ENCODE results near the gene USP28. TPM values are rescaled to one million over a fixed set of nuclear protein-coding genes. Genes with fewer than 3 reads are reported as not detected.

The USP28 gene
- total and polyA plus RNA-seq, 2 of the 8 experiments (the other 6 are each of a cell fraction or from before 2014, with no cell fraction given): 82.6 to 119 TPM

DNA sequence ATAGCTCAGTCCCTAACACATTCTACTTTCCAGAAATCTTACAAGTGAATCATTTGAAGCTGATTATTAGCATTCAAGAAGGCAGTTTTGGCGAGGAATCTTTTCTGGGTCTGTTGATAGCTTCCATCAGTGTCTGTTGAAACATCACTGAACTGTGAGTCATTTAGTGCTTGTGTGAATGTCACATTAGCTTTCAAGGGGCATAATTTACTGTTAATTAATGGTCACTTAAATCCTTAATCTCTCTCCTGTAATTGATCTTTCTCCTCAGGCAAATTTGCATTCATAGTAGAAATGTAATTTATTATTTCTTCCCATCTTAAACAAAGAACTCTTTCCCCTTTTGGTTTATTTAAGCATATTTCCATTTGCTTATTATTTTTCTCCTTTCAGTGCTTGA is 31.8 kb upstream of the USP28 start (continued):
- TF ChIP-seq, protein P1, sequence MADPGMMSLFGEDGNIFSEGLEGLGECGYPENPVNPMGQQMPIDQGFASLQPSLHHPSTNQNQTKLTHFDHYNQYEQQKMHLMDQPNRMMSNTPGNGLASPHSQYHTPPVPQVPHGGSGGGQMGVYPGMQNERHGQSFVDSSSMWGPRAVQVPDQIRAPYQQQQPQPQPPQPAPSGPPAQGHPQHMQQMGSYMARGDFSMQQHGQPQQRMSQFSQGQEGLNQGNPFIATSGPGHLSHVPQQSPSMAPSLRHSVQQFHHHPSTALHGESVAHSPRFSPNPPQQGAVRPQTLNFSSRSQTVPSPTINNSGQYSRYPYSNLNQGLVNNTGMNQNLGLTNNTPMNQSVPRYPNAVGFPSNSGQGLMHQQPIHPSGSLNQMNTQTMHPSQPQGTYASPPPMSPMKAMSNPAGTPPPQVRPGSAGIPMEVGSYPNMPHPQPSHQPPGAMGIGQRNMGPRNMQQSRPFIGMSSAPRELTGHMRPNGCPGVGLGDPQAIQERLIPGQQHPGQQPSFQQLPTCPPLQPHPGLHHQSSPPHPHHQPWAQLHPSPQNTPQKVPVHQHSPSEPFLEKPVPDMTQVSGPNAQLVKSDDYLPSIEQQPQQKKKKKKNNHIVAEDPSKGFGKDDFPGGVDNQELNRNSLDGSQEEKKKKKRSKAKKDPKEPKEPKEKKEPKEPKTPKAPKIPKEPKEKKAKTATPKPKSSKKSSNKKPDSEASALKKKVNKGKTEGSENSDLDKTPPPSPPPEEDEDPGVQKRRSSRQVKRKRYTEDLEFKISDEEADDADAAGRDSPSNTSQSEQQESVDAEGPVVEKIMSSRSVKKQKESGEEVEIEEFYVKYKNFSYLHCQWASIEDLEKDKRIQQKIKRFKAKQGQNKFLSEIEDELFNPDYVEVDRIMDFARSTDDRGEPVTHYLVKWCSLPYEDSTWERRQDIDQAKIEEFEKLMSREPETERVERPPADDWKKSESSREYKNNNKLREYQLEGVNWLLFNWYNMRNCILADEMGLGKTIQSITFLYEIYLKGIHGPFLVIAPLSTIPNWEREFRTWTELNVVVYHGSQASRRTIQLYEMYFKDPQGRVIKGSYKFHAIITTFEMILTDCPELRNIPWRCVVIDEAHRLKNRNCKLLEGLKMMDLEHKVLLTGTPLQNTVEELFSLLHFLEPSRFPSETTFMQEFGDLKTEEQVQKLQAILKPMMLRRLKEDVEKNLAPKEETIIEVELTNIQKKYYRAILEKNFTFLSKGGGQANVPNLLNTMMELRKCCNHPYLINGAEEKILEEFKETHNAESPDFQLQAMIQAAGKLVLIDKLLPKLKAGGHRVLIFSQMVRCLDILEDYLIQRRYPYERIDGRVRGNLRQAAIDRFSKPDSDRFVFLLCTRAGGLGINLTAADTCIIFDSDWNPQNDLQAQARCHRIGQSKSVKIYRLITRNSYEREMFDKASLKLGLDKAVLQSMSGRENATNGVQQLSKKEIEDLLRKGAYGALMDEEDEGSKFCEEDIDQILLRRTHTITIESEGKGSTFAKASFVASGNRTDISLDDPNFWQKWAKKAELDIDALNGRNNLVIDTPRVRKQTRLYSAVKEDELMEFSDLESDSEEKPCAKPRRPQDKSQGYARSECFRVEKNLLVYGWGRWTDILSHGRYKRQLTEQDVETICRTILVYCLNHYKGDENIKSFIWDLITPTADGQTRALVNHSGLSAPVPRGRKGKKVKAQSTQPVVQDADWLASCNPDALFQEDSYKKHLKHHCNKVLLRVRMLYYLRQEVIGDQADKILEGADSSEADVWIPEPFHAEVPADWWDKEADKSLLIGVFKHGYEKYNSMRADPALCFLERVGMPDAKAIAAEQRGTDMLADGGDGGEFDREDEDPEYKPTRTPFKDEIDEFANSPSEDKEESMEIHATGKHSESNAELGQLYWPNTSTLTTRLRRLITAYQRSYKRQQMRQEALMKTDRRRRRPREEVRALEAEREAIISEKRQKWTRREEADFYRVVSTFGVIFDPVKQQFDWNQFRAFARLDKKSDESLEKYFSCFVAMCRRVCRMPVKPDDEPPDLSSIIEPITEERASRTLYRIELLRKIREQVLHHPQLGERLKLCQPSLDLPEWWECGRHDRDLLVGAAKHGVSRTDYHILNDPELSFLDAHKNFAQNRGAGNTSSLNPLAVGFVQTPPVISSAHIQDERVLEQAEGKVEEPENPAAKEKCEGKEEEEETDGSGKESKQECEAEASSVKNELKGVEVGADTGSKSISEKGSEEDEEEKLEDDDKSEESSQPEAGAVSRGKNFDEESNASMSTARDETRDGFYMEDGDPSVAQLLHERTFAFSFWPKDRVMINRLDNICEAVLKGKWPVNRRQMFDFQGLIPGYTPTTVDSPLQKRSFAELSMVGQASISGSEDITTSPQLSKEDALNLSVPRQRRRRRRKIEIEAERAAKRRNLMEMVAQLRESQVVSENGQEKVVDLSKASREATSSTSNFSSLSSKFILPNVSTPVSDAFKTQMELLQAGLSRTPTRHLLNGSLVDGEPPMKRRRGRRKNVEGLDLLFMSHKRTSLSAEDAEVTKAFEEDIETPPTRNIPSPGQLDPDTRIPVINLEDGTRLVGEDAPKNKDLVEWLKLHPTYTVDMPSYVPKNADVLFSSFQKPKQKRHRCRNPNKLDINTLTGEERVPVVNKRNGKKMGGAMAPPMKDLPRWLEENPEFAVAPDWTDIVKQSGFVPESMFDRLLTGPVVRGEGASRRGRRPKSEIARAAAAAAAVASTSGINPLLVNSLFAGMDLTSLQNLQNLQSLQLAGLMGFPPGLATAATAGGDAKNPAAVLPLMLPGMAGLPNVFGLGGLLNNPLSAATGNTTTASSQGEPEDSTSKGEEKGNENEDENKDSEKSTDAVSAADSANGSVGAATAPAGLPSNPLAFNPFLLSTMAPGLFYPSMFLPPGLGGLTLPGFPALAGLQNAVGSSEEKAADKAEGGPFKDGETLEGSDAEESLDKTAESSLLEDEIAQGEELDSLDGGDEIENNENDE (IDR thresholded peaks at IDR 0.05; ENCODE audit: insufficient replicate concordance, low read length): no peak
- TF ChIP-seq POU5F1 (IDR thresholded peaks at IDR 0.05; ENCODE audit: low read depth, low read length) (no peak), SP4 (IDR thresholded peaks at IDR 0.05; ENCODE audit: low read length) (no peak)

Measured in H1 (cell line).